ENCODE results near the gene HOXD11.

GRCh38 chr2:176063958-176064357 is 43.1 kb upstream of the HOXD11 start:
- TF ChIP-seq CTCF (IDR thresholded peaks at IDR 0.05) (no peak), POLR2A (IDR thresholded peaks at IDR 0.05) (no peak)

Measured in esophagus squamous epithelium (tissue), 4 donors.